ENCODE results near the gene ADGRG6.

DNA sequence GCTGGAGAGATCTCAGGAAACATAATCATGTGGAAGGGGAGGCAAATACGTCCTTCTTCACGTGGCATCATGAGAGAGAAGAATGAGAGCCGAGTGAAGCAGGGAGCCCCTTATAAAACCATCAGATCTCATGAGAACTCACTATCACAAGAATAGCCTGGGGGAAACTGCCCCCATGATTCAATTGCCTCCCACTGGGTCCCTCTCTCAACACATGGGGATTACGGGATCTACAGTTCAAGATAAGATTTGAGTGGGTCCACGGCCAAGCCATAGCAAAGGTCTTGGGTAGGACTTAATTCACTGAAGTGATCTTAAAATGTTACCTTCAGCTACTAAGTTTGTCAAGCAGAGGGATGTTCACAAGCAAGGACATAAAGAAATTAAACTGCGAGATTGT lies 162.2 kb downstream of the ADGRG6 start:
- TF ChIP-seq, protein P1, sequence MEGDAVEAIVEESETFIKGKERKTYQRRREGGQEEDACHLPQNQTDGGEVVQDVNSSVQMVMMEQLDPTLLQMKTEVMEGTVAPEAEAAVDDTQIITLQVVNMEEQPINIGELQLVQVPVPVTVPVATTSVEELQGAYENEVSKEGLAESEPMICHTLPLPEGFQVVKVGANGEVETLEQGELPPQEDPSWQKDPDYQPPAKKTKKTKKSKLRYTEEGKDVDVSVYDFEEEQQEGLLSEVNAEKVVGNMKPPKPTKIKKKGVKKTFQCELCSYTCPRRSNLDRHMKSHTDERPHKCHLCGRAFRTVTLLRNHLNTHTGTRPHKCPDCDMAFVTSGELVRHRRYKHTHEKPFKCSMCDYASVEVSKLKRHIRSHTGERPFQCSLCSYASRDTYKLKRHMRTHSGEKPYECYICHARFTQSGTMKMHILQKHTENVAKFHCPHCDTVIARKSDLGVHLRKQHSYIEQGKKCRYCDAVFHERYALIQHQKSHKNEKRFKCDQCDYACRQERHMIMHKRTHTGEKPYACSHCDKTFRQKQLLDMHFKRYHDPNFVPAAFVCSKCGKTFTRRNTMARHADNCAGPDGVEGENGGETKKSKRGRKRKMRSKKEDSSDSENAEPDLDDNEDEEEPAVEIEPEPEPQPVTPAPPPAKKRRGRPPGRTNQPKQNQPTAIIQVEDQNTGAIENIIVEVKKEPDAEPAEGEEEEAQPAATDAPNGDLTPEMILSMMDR (IDR thresholded peaks at IDR 0.05 in 2 of 3, conservative IDR thresholded peaks at IDR 0.05 in 1 of 3; ENCODE audit: insufficient read depth in 2 of 3, low read depth in 1 of 3, low read length in 3 of 3): no peak
- no peak for TF ChIP-seq IRF2 (CRISPR knock-in tag; IDR thresholded peaks at IDR 0.05)
- no peak for TF ChIP-seq RBM15 (IDR thresholded peaks at IDR 0.05; ENCODE audit: insufficient read depth, low read length)
- TF ChIP-seq ESRRB (CRISPR knock-in tag; IDR thresholded peaks at IDR 0.05; ENCODE audit: borderline replicate concordance): no peak
